Cerebellar cortex (tissue), 1 donor: ENCODE data around the gene GPR62.

ENCODE experiments used
- DNase-seq: peaks from one replicate; pipeline ENCODE4 v3.0.0-alpha.2; 2015; ENCODE audit warnings: low spot score

GPR62 gene

DNA sequence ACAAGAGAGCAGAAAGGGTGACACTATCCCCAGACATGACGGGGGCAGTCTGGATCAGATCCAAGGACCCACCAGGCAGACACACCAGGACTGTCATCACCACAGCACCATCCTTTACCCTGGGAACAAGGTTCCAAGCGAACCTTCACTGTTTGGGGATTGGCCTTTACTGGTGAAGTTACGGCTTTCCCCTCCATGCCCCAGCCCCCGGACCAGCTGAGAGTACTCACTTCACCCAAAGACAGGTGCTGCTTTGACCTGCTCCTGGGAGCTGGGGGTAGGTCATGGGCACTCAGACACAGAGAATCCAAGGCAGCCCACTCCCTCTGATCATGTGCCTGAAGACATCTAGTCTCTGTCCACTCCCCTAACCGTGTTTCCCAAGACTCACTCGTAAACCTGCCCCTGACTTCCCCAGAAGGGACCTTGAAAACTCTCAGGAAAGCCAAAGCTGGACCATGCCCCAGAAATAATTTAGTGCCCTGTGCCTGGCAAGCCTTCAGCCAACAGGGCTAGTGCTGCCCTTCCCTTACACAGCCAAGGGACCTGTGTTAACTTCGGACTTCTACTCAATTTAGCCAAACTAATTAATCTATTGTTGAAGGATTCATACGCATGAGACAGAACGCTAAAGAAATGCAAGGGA is 16.3 kb upstream of the GPR62 start:
- DNase-seq, result no peak

DNA sequence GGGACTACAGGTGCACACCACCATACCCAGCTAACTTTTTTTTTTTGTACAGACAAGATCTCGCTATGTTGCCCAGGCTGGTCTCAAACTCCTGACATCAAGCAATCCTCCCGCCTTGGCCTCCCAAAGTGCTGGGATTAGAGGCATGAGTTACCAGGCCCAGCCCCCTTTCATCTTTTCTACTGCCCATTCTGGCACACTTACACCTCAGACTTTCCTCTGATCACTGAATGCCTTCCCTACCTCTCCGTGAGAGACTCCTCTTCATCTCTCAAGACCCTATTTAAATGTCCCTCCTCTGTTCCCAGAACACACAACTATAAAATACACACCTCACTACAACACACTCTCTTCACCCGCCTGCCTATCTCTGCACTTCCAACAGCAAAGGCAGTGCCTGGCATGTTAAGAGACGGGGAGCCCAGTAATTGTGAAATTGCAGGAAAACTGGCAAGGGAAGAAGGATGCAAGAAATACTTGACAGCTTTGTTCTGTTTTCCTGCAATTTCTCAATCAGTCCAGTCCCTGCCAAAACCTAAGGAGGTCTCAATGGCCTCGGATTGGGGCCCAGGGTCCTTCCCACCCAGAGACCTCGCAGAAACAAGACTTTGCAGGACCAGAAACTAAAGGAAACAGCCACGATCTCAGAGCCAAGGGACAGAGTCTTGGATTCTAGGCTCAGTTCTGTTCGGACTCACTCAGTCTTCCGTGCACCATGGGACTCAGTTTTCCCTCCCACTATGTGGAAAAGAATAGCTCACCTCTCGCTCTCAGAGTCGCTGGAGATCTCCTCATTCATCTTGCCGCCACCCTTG is 14.3 kb upstream of the GPR62 start:
- no peak for DNase-seq

- no peak for DNase-seq
These were observed 13.8 kb upstream of the GPR62 start for GRCh38 chr3:51941463-51941797.

- DNase-seq, result peak; percentile 100
These were observed 13.2 kb upstream of the GPR62 start, which contains the start of the genes PARP3 and RRP9 for GRCh38 chr3:51941798-51942602. Gene PARP3 (plus strand): TSS chr3:51942363. CDS start chr3:51943356, 993 bp downstream. Gene RRP9 (minus strand): TSS chr3:51941904. CDS start chr3:51941867, 37 bp downstream.

DNA sequence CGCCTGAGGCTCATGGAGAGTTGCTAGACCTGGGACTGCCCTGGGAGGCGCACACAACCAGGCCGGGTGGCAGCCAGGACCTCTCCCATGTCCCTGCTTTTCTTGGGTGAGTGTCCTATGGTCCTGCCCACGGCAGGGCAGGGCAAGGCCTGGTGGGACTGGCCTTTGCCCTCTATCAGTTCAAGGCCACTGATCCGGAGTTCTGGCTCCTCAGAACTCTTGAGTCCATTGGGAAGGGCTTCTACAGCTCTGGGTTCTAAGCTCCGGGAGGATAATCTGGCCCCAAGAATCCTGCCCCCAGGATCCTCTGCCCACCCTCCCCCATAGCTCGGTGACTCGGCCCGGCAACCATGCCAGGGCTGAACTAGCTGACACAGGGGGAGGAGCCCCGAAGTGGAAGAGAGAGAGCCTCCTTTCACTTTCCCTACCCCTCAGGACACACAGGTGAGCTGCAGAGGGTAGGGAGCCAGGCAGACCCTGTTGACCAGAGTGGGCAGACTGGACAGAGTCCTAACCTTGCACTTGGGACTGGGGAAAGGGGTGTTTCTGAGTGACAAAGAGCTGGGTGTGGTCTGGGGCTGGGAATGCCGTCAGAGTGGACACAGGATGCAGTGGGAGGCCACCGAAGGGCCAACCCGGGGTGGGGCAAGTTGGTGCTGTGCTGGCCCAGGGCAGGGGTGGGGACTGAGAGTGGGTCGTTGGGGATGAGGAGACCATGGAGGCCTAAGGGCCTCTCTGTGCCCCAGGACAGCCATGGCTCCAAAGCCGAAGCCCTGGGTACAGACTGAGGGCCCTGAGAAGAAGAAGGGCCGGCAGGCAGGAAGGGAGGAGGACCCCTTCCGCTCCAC is 12.4 kb upstream of the GPR62 start:
- DNase-seq, result no peak

GRCh38 chr3:51943451-51944391 is 11.5 kb upstream of the GPR62 start:
- no peak for DNase-seq

- DNase-seq, result no peak
These were observed 10.6 kb upstream of the GPR62 start for GRCh38 chr3:51944451-51945021.

- no peak for DNase-seq
These were observed 9.9 kb upstream of the GPR62 start for GRCh38 chr3:51945031-51945840.

DNA sequence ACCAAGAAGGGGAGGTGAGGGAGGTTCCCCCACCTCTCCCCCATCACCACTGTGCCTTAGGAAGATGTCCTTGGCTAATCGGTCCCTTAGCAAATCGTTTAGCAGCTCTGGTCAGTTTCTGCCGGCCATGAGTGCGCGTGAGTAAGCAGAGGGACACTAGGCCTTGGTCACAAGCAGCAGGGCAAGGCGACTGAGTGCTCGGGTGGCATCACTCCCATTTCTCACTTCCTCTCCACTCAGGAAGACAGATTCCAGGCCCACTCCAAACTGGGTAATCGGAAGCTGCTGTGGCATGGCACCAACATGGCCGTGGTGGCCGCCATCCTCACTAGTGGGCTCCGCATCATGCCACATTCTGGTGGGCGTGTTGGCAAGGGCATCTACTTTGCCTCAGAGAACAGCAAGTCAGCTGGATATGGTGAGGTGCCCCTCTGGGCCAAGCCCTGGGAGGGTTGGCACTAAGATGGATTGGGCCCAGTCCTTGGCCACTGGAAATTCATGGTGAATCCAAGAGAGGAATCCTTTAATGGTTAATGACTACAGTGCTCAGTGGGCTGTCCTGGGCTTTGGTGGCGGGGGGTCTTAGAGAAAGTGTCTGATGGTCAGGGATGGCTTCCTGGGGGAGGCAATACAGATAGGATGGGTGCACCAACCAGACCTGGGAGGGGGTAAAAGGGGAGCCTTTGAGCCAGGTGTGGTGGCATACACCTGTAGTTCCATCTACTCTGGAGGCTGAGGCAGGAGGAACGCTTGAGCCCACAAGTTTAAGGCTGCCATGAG is 9.1 kb upstream of the GPR62 start:
- no peak for DNase-seq

- DNase-seq, result no peak
These were observed 8.4 kb upstream of the GPR62 start for GRCh38 chr3:51946796-51947195.

- no peak for DNase-seq
These were observed 7.8 kb upstream of the GPR62 start for GRCh38 chr3:51947215-51947900.

- DNase-seq, result no peak
These were observed 7.1 kb upstream of the GPR62 start for GRCh38 chr3:51948016-51948580.

DNA sequence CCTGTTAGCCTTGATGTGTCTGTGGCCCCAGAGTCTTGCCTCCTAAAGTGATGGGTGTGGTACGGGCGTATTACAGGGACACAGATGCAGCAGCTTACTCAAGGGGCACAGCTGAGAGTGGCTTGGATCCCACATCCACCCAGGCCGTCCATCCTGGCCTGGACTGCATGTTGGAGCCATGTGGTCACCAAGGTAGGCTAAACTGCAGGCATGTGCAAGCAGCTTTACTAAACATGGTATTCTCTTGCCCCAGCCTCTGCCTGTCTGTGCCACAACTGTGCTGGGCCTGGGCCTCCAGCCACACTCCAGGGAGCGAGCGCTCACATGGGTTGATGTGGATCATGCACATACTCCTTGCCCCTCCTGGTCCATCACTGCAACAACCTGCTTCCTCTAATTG is 6.1 kb upstream of the GPR62 start:
- no peak for DNase-seq

GRCh38 chr3:51950899-51951298 is 4.3 kb upstream of the GPR62 start:
- no peak for DNase-seq

GRCh38 chr3:51953445-51953844 is 1.7 kb upstream of the GPR62 start:
- DNase-seq, result no peak

GRCh38 chr3:51954105-51954504 is 1.1 kb upstream of the GPR62 start:
- DNase-seq, result no peak

- DNase-seq, result no peak
These were observed 468 bp upstream of the GPR62 start for GRCh38 chr3:51954713-51955112.
